Natural killer cell (primary cell): Measurements from ENCODE around the gene ING5. TPM values are rescaled to one million over a fixed set of nuclear protein-coding genes. Genes with fewer than 3 reads are reported as not detected.

Experiments
- ATAC-seq, 3 donors: fragments of 150-1000 bp in 2 of 3; fragments of 200-7000 bp in 1 of 3; cut with Tn5 transposase; 1 replicate in 1 of 3; 2 replicates in 2 of 3; pipeline ENCODE4 v1.10.0; 2021; ENCODE audit warnings: mild to moderate bottlenecking in 2 of 3, moderate library complexity in 2 of 3
- DNase-seq, 2 donors: peaks; one replicate each; pipeline versions ENCODE4 v3.0.0 to v3.0.0-alpha.2; 2013 to 2021; ENCODE audit warnings: mixed read lengths in 1 of 2
- H3K27ac ChIP-seq: one replicate; pipeline ENCODE4 v1.5.1; 2013; ENCODE audit warnings: mild to moderate bottlenecking, low read length
- H3K27me3 ChIP-seq: one replicate; pipeline ENCODE4 v1.6.1; 2013; ENCODE audit warnings: low read length; ENCODE audit not compliant: control insufficient read depth, insufficient read depth
- H3K36me3 ChIP-seq: one replicate; pipeline ENCODE4 v1.6.1; 2013; ENCODE audit warnings: low read length; ENCODE audit not compliant: control insufficient read depth, insufficient read depth
- H3K4me1 ChIP-seq: one replicate; pipeline ENCODE4 v1.6.1; 2013; ENCODE audit warnings: low read length; ENCODE audit not compliant: control insufficient read depth, insufficient read depth
- H3K4me3 ChIP-seq: one replicate; pipeline ENCODE4 v1.5.1; 2013; ENCODE audit warnings: low read length
- H3K9me3 ChIP-seq: one replicate; pipeline ENCODE4 v1.6.1; 2013; ENCODE audit warnings: low read length; ENCODE audit not compliant: control insufficient read depth, insufficient read depth
- H3K27ac Mint-ChIP-seq, 2 donors: one replicate each; pipeline ENCODE4 v1.8.0; 2022; ENCODE audit warnings: mild to moderate bottlenecking in 2 of 2, mixed read lengths in 2 of 2, moderate library complexity in 1 of 2
- H3K27me3 Mint-ChIP-seq, 2 donors: one replicate each; pipeline ENCODE4 v1.8.0; 2022; ENCODE audit warnings: low read depth in 2 of 2, mixed read lengths in 2 of 2
- H3K36me3 Mint-ChIP-seq: one replicate; pipeline ENCODE4 v1.8.0; 2022; ENCODE audit warnings: mixed read lengths
- H3K4me1 Mint-ChIP-seq, 2 donors: one replicate each; pipeline ENCODE4 v1.8.0; 2022; ENCODE audit warnings: mixed read lengths in 2 of 2
- H3K4me3 Mint-ChIP-seq: one replicate; pipeline ENCODE4 v1.8.0; 2022; ENCODE audit warnings: mild to moderate bottlenecking, moderate library complexity, mixed read lengths
- H3K9me3 Mint-ChIP-seq, 2 donors: one replicate each; pipeline ENCODE4 v1.8.0; 2022; ENCODE audit warnings: mixed read lengths in 2 of 2
- CTCF ChIP-seq: fragments of 200-600 bp; IDR thresholded peaks from one replicate; pipeline ENCODE4 v1.8.0; 2022; ENCODE audit warnings: antibody characterized with exemption
- WGBS: methylation state at CpG from one replicate; pipeline ENCODE4 v1.1.7; 2013; ENCODE audit warnings: missing lambda C conversion rate; ENCODE audit not compliant: insufficient coverage; 5-methylcytosine and 5-hydroxymethylcytosine counted together
- intact Hi-C: fragments of 100-400 bp; cut with micrococcal nuclease; formaldehyde crosslinking; loops from one replicate; pipeline ENCODE4 v1.14.2; 2022
- total RNA-seq, 4 donors: library from RNA; stranded (reverse); fragments of 120-200 nt in 1 of 4; gene quantifications; one replicate each; pipeline versions ENCODE4 v1.2.3 to v1.2.4, GENCODE V29; 2013 to 2022

The ING5 gene
- total RNA-seq, 3 donors from 2014 or later (not counting 1 experiment from before 2014, with no cell fraction given), result 25.6 to 40.9 (median 34.7) TPM

GRCh38 chr2:241763551-241764274, 61.9 kb downstream of the ING5 start:
- peaks cover 42% of the 10 kb centered on the region for H3K4me1 ChIP-seq
- DNase-seq (peak; percentile 63 to 75), ATAC-seq (peak; percentile 54 to 76 (median 58))
- H3K27me3 Mint-ChIP-seq, result peaks cover 0 to 10% of the 10 kb centered on the region in 2 donors
- no peak overlapping the region for H3K4me3 ChIP-seq
- H3K27ac Mint-ChIP-seq, result peak overlapping the region; percentile 94 to 96
- peak overlapping the region; percentile 93 for H3K4me3 Mint-ChIP-seq
- TF ChIP-seq CTCF, result no peak
- no peaks in the 10 kb centered on the region for H3K36me3 ChIP-seq
- intact Hi-C loops, result loop anchor here (2.0 to 5.0 kb wide), 6 partner anchors 23 to 1203 kb away; partner anchors contain the start of genes DTYMK, DUSP28, HDLBP and RTP5
- no peaks in the 10 kb centered on the region for H3K9me3 ChIP-seq
- WGBS, result 46% methylated on average over 19 of the region's 20 CpGs
- H3K9me3 Mint-ChIP-seq, result peaks cover 0 to 3% of the 10 kb centered on the region in 2 donors
- H3K27ac ChIP-seq, result peak overlapping the region; percentile 81
- H3K4me1 Mint-ChIP-seq, result peaks cover 35 to 41% of the 10 kb centered on the region in 2 donors
- H3K36me3 Mint-ChIP-seq, result peaks cover 9% of the 10 kb centered on the region
- H3K27me3 ChIP-seq, result peaks cover 4% of the 10 kb centered on the region

GRCh38 chr2:241764275-241765241, 62.7 kb downstream of the ING5 start:
- no peaks in the 10 kb centered on the region for H3K36me3 ChIP-seq
- H3K4me3 Mint-ChIP-seq, result peak overlapping the region; percentile 60
- peaks cover 0 to 3% of the 10 kb centered on the region in 2 donors for H3K9me3 Mint-ChIP-seq
- peak in 2 of 3 donors; percentile 4 to 6 for ATAC-seq
- peaks cover 0 to 11% of the 10 kb centered on the region in 2 donors for H3K27me3 Mint-ChIP-seq
- no peaks in the 10 kb centered on the region for H3K9me3 ChIP-seq
- TF ChIP-seq CTCF, result no peak
- peaks cover 3% of the 10 kb centered on the region for H3K36me3 Mint-ChIP-seq
- peaks cover 4% of the 10 kb centered on the region for H3K27me3 ChIP-seq
- peaks cover 42% of the 10 kb centered on the region for H3K4me1 ChIP-seq
- no peak for DNase-seq
- intact Hi-C loops, result loop anchor here (5.0 kb wide), 2 partner anchors 77 to 447 kb away; partner anchors contain the start of genes DTYMK, HDLBP and SEPTIN2
- H3K27ac ChIP-seq, result no peak overlapping the region
- 90% methylated on average over 27 of the region's 27 CpGs for WGBS
- H3K27ac Mint-ChIP-seq, result peak overlapping the region; percentile 94 to 96
- H3K4me1 Mint-ChIP-seq, result peaks cover 31 to 38% of the 10 kb centered on the region in 2 donors
- no peak overlapping the region for H3K4me3 ChIP-seq

- Histone ChIP-seq H3K4me1 (peaks cover 28% of the 10 kb centered on the region), H3K27ac (no peak overlapping the region), H3K4me3 (no peak overlapping the region), H3K36me3 (no peaks in the 10 kb centered on the region), H3K27me3 (peaks cover 5% of the 10 kb centered on the region), H3K9me3 (no peaks in the 10 kb centered on the region)
- Mint-ChIP-seq H3K36me3 (no peaks in the 10 kb centered on the region), H3K9me3 (no peaks in the 10 kb centered on the region), H3K4me1 (peaks cover 17 to 27% of the 10 kb centered on the region in 2 donors), H3K4me3 (no peak overlapping the region), H3K27ac (no peak overlapping the region), H3K27me3 (peaks cover 8 to 16% of the 10 kb centered on the region in 2 donors)
- 93% methylated on average over 37 of the region's 37 CpGs for WGBS
- ATAC-seq (no peak), DNase-seq (no peak)
- intact Hi-C loops, result no loop called here
- no peak for TF ChIP-seq CTCF
These were observed 65.8 kb downstream of the ING5 start for GRCh38 chr2:241767464-241768250.
